Mesothelial cell of epicardium (in vitro differentiated cells): ENCODE measurements around the gene FER. TPM values are rescaled to one million over a fixed set of nuclear protein-coding genes. Genes with fewer than 3 reads are reported as not detected.
A peak's percentile ranks its signal among the peaks of the same experiment; 100 is the strongest.
"Not testable (repeated sequence)": the region's sequence is repeated elsewhere in the genome, so short reads cannot be mapped to it uniquely, and the experiment has no call there.

Source experiments
- DNase-seq, 2 experiments: peaks; one replicate each; pipeline ENCODE4 v3.0.0; 2021; ENCODE audit warnings: low spot score in 2 of 2; ENCODE audit not compliant: unreplicated experiment in 2 of 2
- H3K27ac Mint-ChIP-seq: 2 replicates; pipeline ENCODE4 v1.8.0; 2021; ENCODE audit warnings: mixed read lengths
- H3K27me3 Mint-ChIP-seq: 2 replicates; pipeline ENCODE4 v1.8.0; 2021; ENCODE audit warnings: low read depth, mixed read lengths
- H3K36me3 Mint-ChIP-seq: 2 replicates; pipeline ENCODE4 v1.8.0; 2021; ENCODE audit warnings: mixed read lengths
- H3K4me1 Mint-ChIP-seq: 2 replicates; pipeline ENCODE4 v1.8.0; 2021; ENCODE audit warnings: mixed read lengths
- H3K4me3 Mint-ChIP-seq: 2 replicates; pipeline ENCODE4 v1.8.0; 2021; ENCODE audit warnings: mild to moderate bottlenecking, moderate library complexity, mixed read lengths
- H3K9me3 Mint-ChIP-seq: 2 replicates; pipeline ENCODE4 v1.8.0; 2021; ENCODE audit warnings: mixed read lengths
- CTCF ChIP-seq: fragments of 200-600 bp; sonication (generic); IDR thresholded peaks from one replicate; pipeline ENCODE4 v1.5.0; 2021; ENCODE audit warnings: antibody characterized with exemption; ENCODE audit not compliant: unreplicated experiment
- total RNA-seq: library from RNA; stranded (reverse); gene quantifications from 3 replicates; pipeline ENCODE4 v1.2.1, GENCODE V29; 2021

Gene FER
- total RNA-seq, 1 donor from 2014 or later = 44.3 TPM

DNA sequence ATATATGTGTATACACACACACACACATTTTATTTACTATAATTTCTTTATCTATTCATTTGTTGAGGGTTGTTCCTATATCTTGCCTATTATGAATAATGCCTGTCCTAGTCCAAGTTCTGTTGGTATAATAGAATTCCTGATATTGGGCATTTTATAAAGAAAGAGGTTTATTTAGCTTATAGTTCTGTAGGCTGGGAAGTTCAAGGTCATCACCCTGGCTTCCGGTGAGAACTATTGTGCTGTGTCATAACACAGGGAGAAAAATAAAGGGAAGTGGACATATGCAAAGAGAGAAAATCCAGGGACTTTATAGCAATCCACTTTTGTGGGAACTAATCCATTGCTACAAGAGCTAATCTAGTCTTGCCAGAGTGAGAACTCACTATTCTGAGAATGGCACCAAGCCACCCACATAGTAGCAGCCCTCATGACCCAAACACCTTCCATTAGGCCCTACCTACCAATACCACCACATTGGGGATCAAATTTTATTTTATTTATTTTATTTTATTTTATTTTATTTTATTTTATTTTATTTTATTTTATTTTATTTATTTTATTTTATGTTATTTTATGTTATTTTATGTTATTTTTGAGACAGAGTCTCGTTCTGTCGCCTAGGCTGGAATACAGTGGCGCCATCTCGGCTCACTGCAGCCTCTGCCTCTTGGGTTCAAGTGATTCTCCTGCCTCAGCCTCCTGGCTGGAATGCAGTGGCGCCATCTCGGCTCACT lies 74.7 kb downstream of the FER start:
- no peak overlapping the region for H3K27ac Mint-ChIP-seq
- peaks cover 16% of the 10 kb centered on the region for H3K9me3 Mint-ChIP-seq
- no peak for TF ChIP-seq CTCF
- H3K4me1 Mint-ChIP-seq = peaks cover 3% of the 10 kb centered on the region
- H3K27me3 Mint-ChIP-seq = no peaks in the 10 kb centered on the region
- no peak overlapping the region for H3K4me3 Mint-ChIP-seq
- peaks cover 16% of the 10 kb centered on the region for H3K36me3 Mint-ChIP-seq
- no peak for DNase-seq

GRCh38 chr5:108827131-108827530 lies 79.4 kb downstream of the FER start:
- no peak overlapping the region for H3K4me3 Mint-ChIP-seq
- H3K9me3 Mint-ChIP-seq = peaks cover 16% of the 10 kb centered on the region
- no peaks in the 10 kb centered on the region for H3K27me3 Mint-ChIP-seq
- no peak for TF ChIP-seq CTCF
- DNase-seq = no peak
- H3K36me3 Mint-ChIP-seq = peaks cover 11% of the 10 kb centered on the region
- H3K4me1 Mint-ChIP-seq = no peaks in the 10 kb centered on the region
- no peak overlapping the region for H3K27ac Mint-ChIP-seq

- Mint-ChIP-seq H3K4me3 (no peak overlapping the region), H3K36me3 (peaks cover 7% of the 10 kb centered on the region), H3K4me1 (no peaks in the 10 kb centered on the region), H3K27ac (no peak overlapping the region), H3K9me3 (peaks cover 4% of the 10 kb centered on the region), H3K27me3 (no peaks in the 10 kb centered on the region)
- DNase-seq = no peak
- TF ChIP-seq CTCF = no peak
These were observed 83.1 kb downstream of the FER start for GRCh38 chr5:108830705-108831276.

DNA sequence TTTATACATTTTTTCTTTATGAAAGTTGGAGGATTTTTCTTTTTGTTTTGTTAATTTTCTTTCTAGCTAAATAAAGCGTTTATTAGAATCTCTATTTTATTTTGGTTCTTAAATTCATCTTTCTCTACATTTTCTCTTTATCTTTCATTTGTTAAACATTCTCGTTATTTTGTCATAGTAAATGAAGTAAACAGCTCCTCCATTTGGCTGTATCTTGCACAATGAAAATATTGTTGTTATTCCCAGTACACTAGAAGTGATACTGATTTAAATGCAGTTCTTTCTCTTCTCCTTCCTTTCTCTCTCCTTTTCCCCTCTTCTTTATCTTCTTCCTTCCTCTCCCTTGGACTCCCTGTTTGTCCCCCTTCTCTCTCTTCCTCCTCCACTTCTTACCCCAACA lies 88.8 kb downstream of the FER start:
- no peaks in the 10 kb centered on the region for H3K27me3 Mint-ChIP-seq
- peaks cover 13% of the 10 kb centered on the region for H3K36me3 Mint-ChIP-seq
- peaks cover 2% of the 10 kb centered on the region for H3K4me1 Mint-ChIP-seq
- H3K27ac Mint-ChIP-seq = peak overlapping the region; percentile 10
- no peak for DNase-seq
- TF ChIP-seq CTCF = no peak
- H3K4me3 Mint-ChIP-seq = no peak overlapping the region
- peaks cover 5% of the 10 kb centered on the region for H3K9me3 Mint-ChIP-seq

- H3K27me3 Mint-ChIP-seq, H3K4me3 Mint-ChIP-seq, DNase-seq, H3K27ac Mint-ChIP-seq, H3K4me1 Mint-ChIP-seq: not testable (repeated sequence)
- Mint-ChIP-seq H3K36me3 (peaks cover 34% of the 10 kb centered on the region), H3K9me3 (peaks cover 22% of the 10 kb centered on the region)
These were observed 94.7 kb downstream of the FER start for GRCh38 chr5:108842260-108842941.

DNA sequence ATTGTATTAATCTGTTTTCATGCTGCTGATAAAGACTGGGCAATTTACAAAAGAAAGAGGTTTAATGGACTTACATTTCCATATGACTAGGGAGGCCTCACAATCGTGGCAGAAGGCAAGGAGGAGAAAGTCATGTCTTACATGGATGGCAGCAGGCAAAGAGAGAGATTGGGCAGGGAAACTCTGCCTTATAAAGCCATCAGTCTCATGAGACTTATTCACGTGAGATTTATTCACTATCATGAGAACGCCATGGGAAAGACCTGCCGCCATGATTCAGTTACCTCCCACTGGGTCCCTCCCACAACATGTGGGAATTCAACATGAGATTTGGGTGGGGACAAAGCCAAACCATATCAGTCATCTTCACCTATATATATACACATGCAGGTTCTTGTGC lies 103.4 kb downstream of the FER start:
- peaks cover 11% of the 10 kb centered on the region for H3K9me3 Mint-ChIP-seq
- not testable (repeated sequence) for H3K27ac Mint-ChIP-seq, H3K36me3 Mint-ChIP-seq, DNase-seq, H3K4me3 Mint-ChIP-seq, H3K4me1 Mint-ChIP-seq, H3K27me3 Mint-ChIP-seq
